ENCODE results near the gene KCTD3. TPM values are rescaled to one million over a fixed set of nuclear protein-coding genes. Genes with fewer than 3 reads are reported as not detected.

Gene KCTD3
- total RNA-seq, 4 donors from 2014 or later: 33.4 to 80.4 (median 59.1) TPM

DNA sequence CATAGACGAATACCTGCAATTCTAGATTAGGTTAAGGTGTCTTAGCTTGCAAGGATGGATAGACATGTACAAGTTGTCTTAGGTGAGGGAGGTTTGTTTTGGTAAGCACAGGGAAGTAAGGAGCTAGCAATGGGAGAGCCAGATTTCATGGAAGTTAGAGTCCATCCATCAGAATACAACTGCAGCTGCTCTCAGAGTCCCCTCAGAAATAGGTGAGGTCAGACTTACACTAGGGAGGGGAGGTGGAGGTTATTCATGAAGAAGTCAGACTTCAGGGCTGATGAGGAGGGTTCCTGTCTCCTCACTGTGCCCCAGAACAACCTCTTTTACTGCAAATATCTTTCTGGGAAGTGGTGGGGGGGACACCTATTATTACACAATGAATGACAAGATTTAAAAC, 85.3 kb downstream of the KCTD3 start:
- no peak for DNase-seq
- no peaks in the 10 kb centered on the region for H3K9me3 ChIP-seq
- H3K4me3 ChIP-seq: no peak overlapping the region
- 60 to 85% methylated on average over 1 of the region's 1 CpG for WGBS, 2 donors (ENCODE audit: low coverage in 1 of 2)
- H3K4me1 ChIP-seq: no peaks in the 10 kb centered on the region
- H3K27ac ChIP-seq: no peak overlapping the region
- intact Hi-C loops (cut with DNase I; ENCODE audit: low total_unique reads): no loop called here
- TF ChIP-seq, protein P1, sequence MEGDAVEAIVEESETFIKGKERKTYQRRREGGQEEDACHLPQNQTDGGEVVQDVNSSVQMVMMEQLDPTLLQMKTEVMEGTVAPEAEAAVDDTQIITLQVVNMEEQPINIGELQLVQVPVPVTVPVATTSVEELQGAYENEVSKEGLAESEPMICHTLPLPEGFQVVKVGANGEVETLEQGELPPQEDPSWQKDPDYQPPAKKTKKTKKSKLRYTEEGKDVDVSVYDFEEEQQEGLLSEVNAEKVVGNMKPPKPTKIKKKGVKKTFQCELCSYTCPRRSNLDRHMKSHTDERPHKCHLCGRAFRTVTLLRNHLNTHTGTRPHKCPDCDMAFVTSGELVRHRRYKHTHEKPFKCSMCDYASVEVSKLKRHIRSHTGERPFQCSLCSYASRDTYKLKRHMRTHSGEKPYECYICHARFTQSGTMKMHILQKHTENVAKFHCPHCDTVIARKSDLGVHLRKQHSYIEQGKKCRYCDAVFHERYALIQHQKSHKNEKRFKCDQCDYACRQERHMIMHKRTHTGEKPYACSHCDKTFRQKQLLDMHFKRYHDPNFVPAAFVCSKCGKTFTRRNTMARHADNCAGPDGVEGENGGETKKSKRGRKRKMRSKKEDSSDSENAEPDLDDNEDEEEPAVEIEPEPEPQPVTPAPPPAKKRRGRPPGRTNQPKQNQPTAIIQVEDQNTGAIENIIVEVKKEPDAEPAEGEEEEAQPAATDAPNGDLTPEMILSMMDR (IDR thresholded peaks at IDR 0.05): no peak
- TF ChIP-seq EP300 (IDR thresholded peaks at IDR 0.05; ENCODE audit: low read depth) (no peak), POLR2A (IDR thresholded peaks at IDR 0.05) (no peak), POLR2AphosphoS5 (IDR thresholded peaks at IDR 0.05) (no peak)
- H3K36me3 ChIP-seq: no peaks in the 10 kb centered on the region
- no peaks in the 10 kb centered on the region for H3K27me3 ChIP-seq
- in situ Hi-C loops (cut with MboI; ENCODE audit: low pct_ligation_motif_present in 1 of 4, low pct_unique_long_range_greater_than_20kb in 1 of 4, low sequenced_read_pairs in 3 of 4): no loop called here

DNA sequence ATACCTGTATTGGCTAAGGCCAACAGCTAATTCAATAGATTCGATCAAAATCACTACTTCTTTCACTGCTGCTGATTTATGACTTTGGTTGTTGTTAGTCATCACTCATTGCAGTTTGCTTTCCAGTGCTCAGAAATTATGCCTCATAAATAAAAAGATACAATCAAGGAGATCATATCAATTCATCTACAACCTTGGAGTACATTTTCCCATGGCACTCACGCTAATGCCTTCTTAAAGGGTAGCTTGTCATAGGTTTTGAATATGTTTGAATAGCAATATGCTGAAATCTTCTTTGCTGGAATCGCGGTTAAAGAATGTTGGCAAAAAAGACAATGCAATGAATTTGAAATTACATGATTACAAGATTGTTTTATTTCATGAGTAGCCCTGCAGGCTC, 89.9 kb downstream of the KCTD3 start:
- WGBS, 2 donors (ENCODE audit: low coverage in 1 of 2): 86 to 89% methylated on average over 4 of the region's 4 CpGs
- Histone ChIP-seq H3K27me3 (no peaks in the 10 kb centered on the region), H3K4me3 (no peak overlapping the region), H3K4me1 (no peaks in the 10 kb centered on the region), H3K36me3 (no peaks in the 10 kb centered on the region), H3K27ac (no peak overlapping the region), H3K9me3 (no peaks in the 10 kb centered on the region)
- TF ChIP-seq EP300 (IDR thresholded peaks at IDR 0.05; ENCODE audit: low read depth): no peak
- no peak for TF ChIP-seq POLR2AphosphoS5 (IDR thresholded peaks at IDR 0.05)
- TF ChIP-seq, protein P1 (IDR thresholded peaks at IDR 0.05): no peak
- no peak for TF ChIP-seq POLR2A (IDR thresholded peaks at IDR 0.05)
- in situ Hi-C loops (cut with MboI; ENCODE audit: low pct_ligation_motif_present in 1 of 4, low pct_unique_long_range_greater_than_20kb in 1 of 4, low sequenced_read_pairs in 3 of 4): no loop called here
- intact Hi-C loops (cut with DNase I; ENCODE audit: low total_unique reads): no loop called here
- DNase-seq: no peak

DNA sequence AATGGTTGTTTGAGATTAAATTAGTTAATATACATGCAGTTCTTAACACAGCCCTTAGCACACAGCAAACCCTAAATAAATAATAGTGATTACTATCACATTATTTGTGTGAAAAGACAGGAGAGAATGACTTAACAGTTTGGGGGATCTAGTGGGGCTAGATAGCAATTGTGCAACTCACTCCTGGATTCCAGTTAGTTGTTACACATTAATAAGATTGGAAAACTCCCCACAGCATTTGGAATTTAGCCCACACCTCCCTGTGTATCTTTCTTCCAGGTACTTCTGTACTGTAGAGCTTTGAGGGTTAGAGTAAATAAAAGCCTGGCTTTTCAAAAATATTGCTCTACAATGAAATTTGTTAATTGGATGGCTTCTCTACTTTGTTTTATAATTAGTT, 93.2 kb downstream of the KCTD3 start:
- no peaks in the 10 kb centered on the region for H3K36me3 ChIP-seq
- H3K27me3 ChIP-seq: no peaks in the 10 kb centered on the region
- in situ Hi-C loops (cut with MboI; ENCODE audit: low pct_ligation_motif_present in 1 of 4, low pct_unique_long_range_greater_than_20kb in 1 of 4, low sequenced_read_pairs in 3 of 4): no loop called here
- H3K4me3 ChIP-seq: no peak overlapping the region
- no peak for DNase-seq
- TF ChIP-seq POLR2A (IDR thresholded peaks at IDR 0.05) (no peak), EP300 (IDR thresholded peaks at IDR 0.05; ENCODE audit: low read depth) (no peak), POLR2AphosphoS5 (IDR thresholded peaks at IDR 0.05) (no peak)
- TF ChIP-seq, protein P1 (IDR thresholded peaks at IDR 0.05): no peak
- H3K9me3 ChIP-seq: no peaks in the 10 kb centered on the region
- intact Hi-C loops (cut with DNase I; ENCODE audit: low total_unique reads): no loop called here
- H3K4me1 ChIP-seq: no peaks in the 10 kb centered on the region
- H3K27ac ChIP-seq: no peak overlapping the region

DNA sequence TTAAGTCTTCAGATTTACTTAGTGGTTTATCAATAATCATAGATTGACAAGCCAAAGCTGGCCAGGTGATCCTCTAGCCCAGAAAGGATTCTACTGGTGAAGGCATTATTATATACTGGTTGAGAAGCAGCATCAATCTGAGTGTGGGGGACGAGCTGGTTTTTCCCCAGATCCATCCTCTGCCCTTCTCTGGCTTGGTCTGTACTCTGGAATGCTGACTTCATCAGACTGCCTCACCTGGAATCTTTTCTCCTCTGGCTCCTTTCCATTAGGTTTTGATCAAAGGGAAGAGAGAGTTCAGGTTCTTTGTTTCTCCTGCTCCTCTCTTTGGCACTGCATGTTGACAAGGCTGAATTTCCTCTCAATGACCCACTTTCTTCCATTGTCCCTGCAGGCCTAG, 93.9 kb downstream of the KCTD3 start:
- in situ Hi-C loops (cut with MboI; ENCODE audit: low pct_ligation_motif_present in 1 of 4, low pct_unique_long_range_greater_than_20kb in 1 of 4, low sequenced_read_pairs in 3 of 4): no loop called here

DNA sequence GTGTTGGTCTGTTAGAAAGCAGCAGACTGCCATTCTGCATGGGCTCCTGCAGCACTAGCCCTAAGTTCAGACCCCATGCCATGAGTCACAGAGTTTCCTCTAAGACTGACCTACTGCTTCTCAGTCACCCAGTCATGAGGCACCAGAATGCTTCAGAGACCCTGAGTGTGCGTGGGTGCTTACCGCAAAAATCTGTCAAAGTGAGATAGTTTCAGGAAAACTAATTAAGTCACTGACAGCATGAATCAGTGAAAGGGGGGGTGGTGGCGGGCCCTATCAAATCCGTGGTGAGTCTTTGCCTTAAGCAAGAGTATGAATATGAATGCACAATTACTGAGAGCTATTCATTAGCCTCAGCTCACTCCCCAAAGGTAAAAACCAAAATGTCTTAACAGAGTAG, 98.1 kb downstream of the KCTD3 start:
- no peak overlapping the region for H3K27ac ChIP-seq
- H3K36me3 ChIP-seq: no peaks in the 10 kb centered on the region
- in situ Hi-C loops (cut with MboI; ENCODE audit: low pct_ligation_motif_present in 1 of 4, low pct_unique_long_range_greater_than_20kb in 1 of 4, low sequenced_read_pairs in 3 of 4): no loop called here
- H3K27me3 ChIP-seq: no peaks in the 10 kb centered on the region
- no peak overlapping the region for H3K4me3 ChIP-seq
- TF ChIP-seq POLR2AphosphoS5 (IDR thresholded peaks at IDR 0.05) (no peak), EP300 (IDR thresholded peaks at IDR 0.05; ENCODE audit: low read depth) (no peak), POLR2A (IDR thresholded peaks at IDR 0.05) (no peak)
- TF ChIP-seq, protein P1 (IDR thresholded peaks at IDR 0.05): no peak
- WGBS, 2 donors (ENCODE audit: low coverage in 1 of 2): 85 to 100% methylated on average over 1 to 4 of the region's 4 CpGs
- intact Hi-C loops (cut with DNase I; ENCODE audit: low total_unique reads): no loop called here
- H3K4me1 ChIP-seq: no peaks in the 10 kb centered on the region
- no peak for DNase-seq
- H3K9me3 ChIP-seq: no peaks in the 10 kb centered on the region

More for the DNA sequence above, 93.9 kb downstream of the KCTD3 start:
- H3K4me3 ChIP-seq: no peak overlapping the region
- H3K4me1 ChIP-seq: no peaks in the 10 kb centered on the region
- no peaks in the 10 kb centered on the region for H3K36me3 ChIP-seq
- H3K9me3 ChIP-seq: no peaks in the 10 kb centered on the region
- H3K27ac ChIP-seq: no peak overlapping the region
- DNase-seq: no peak
- intact Hi-C loops (cut with DNase I; ENCODE audit: low total_unique reads): no loop called here
- TF ChIP-seq POLR2A (IDR thresholded peaks at IDR 0.05) (no peak), POLR2AphosphoS5 (IDR thresholded peaks at IDR 0.05) (no peak)
- no peaks in the 10 kb centered on the region for H3K27me3 ChIP-seq
- 45 to 60% methylated on average over 1 of the region's 1 CpG for WGBS, 2 donors (ENCODE audit: low coverage in 1 of 2)
